ENCODE data around the gene FRYL. TPM values are rescaled to one million over a fixed set of nuclear protein-coding genes. Genes with fewer than 3 reads are reported as not detected.
"Not testable (repeated sequence)": the region's sequence is repeated elsewhere in the genome, so short reads cannot be mapped to it uniquely, and the experiment has no call there.

Gene FRYL
- total RNA-seq, 3 donors from 2014 or later, result 70.9 to 112 (median 86.2) TPM

- Histone ChIP-seq H3K27me3 (no peaks in the 10 kb centered on the region), H3K4me3 (no peak overlapping the region), H3K36me3 (no peaks in the 10 kb centered on the region), H3K4me1 (no peaks in the 10 kb centered on the region), H3K27ac (no peak overlapping the region), H3K9me3 (no peaks in the 10 kb centered on the region)
- TF ChIP-seq POLR2AphosphoS5 (IDR thresholded peaks at IDR 0.05), result no peak
- TF ChIP-seq CTCF (IDR thresholded peaks at IDR 0.05), result no peak
- no peak for TF ChIP-seq POLR2A (IDR thresholded peaks at IDR 0.05)
- intact Hi-C loops (cut with DNase I; ENCODE audit: low total_unique reads), result no loop called here
- no peak for DNase-seq (ENCODE audit: low spot score in 2 of 2)
Observed at GRCh38 chr4:48762408-48762807, 17.7 kb downstream of the FRYL start.

- Histone ChIP-seq H3K36me3 (no peaks in the 10 kb centered on the region), H3K27ac (no peak overlapping the region), H3K4me1 (no peaks in the 10 kb centered on the region), H3K4me3 (no peak overlapping the region), H3K27me3 (no peaks in the 10 kb centered on the region), H3K9me3 (no peaks in the 10 kb centered on the region)
- intact Hi-C loops (cut with DNase I; ENCODE audit: low total_unique reads), result no loop called here
- no peak for DNase-seq (ENCODE audit: low spot score in 2 of 2)
- no peak for TF ChIP-seq POLR2AphosphoS5 (IDR thresholded peaks at IDR 0.05)
Observed at GRCh38 chr4:48761286-48761685, 18.8 kb downstream of the FRYL start.

GRCh38 chr4:48758703-48759102 lies 21.4 kb downstream of the FRYL start:
- DNase-seq (ENCODE audit: low spot score in 2 of 2); H3K4me3 ChIP-seq; H3K4me1 ChIP-seq; H3K36me3 ChIP-seq; H3K27ac ChIP-seq; H3K9me3 ChIP-seq; H3K27me3 ChIP-seq; intact Hi-C loops (cut with DNase I; ENCODE audit: low total_unique reads): not testable (repeated sequence)

GRCh38 chr4:48756689-48757220 lies 23.3 kb downstream of the FRYL start:
- no peak overlapping the region for H3K4me3 ChIP-seq
- no peak for TF ChIP-seq CTCF (IDR thresholded peaks at IDR 0.05)
- TF ChIP-seq POLR2AphosphoS5 (IDR thresholded peaks at IDR 0.05), result no peak
- TF ChIP-seq POLR2A (IDR thresholded peaks at IDR 0.05), result no peak
- H3K9me3 ChIP-seq, result no peaks in the 10 kb centered on the region
- no peaks in the 10 kb centered on the region for H3K36me3 ChIP-seq
- no peak for DNase-seq (ENCODE audit: low spot score in 2 of 2)
- no peak overlapping the region for H3K27ac ChIP-seq
- intact Hi-C loops (cut with DNase I; ENCODE audit: low total_unique reads), result no loop called here
- H3K27me3 ChIP-seq, result no peaks in the 10 kb centered on the region
- peaks cover 0 to 5% of the 10 kb centered on the region in 2 donors for H3K4me1 ChIP-seq

GRCh38 chr4:48755281-48755680 lies 24.8 kb downstream of the FRYL start:
- TF ChIP-seq CTCF (IDR thresholded peaks at IDR 0.05) (no peak), POLR2A (IDR thresholded peaks at IDR 0.05) (no peak), POLR2AphosphoS5 (IDR thresholded peaks at IDR 0.05) (no peak)

GRCh38 chr4:48753159-48753558 lies 26.9 kb downstream of the FRYL start:
- TF ChIP-seq POLR2AphosphoS5 (IDR thresholded peaks at IDR 0.05) (no peak), CTCF (IDR thresholded peaks at IDR 0.05) (no peak), POLR2A (IDR thresholded peaks at IDR 0.05) (no peak)
- H3K27ac ChIP-seq, result no peak overlapping the region
- no peak overlapping the region for H3K4me3 ChIP-seq
- peaks cover 0 to 5% of the 10 kb centered on the region in 2 donors for H3K4me1 ChIP-seq
- no peaks in the 10 kb centered on the region for H3K36me3 ChIP-seq
- intact Hi-C loops (cut with DNase I; ENCODE audit: low total_unique reads), result no loop called here
- no peaks in the 10 kb centered on the region for H3K27me3 ChIP-seq
- DNase-seq (ENCODE audit: low spot score in 2 of 2), result no peak
- no peaks in the 10 kb centered on the region for H3K9me3 ChIP-seq

More at GRCh38 chr4:48755281-48755680, 24.8 kb downstream of the FRYL start:
- no peak overlapping the region for H3K4me3 ChIP-seq
- intact Hi-C loops (cut with DNase I; ENCODE audit: low total_unique reads), result no loop called here
- H3K27me3 ChIP-seq, result no peaks in the 10 kb centered on the region
- DNase-seq (ENCODE audit: low spot score in 2 of 2), result no peak
- H3K4me1 ChIP-seq, result peaks cover 0 to 5% of the 10 kb centered on the region in 2 donors
- no peak overlapping the region for H3K27ac ChIP-seq
- no peaks in the 10 kb centered on the region for H3K9me3 ChIP-seq
- H3K36me3 ChIP-seq, result no peaks in the 10 kb centered on the region

Measured in breast epithelium (tissue), 4 donors.